ENCODE data around the gene PCSK6. TPM values are rescaled to one million over a fixed set of nuclear protein-coding genes. Genes with fewer than 3 reads are reported as not detected.

PCSK6 gene
- total and polyA plus RNA-seq, 7 donors = 2.9 to 10.3 (median 6.4) TPM

GRCh38 chr15:101434032-101434920, 55.2 kb downstream of the PCSK6 start:
- H3K4me3 ChIP-seq = no peak overlapping the region
- WGBS, 2 donors = 91 to 92% methylated on average over 21 of the region's 21 CpGs
- H3K9me3 ChIP-seq = no peaks in the 10 kb centered on the region
- intact Hi-C loops (cut with DNase I) = no loop called here
- TF ChIP-seq POLR2A (IDR thresholded peaks at IDR 0.05) = no peak
- no peak for TF ChIP-seq CTCF (IDR thresholded peaks at IDR 0.05)
- DNase-seq = no peak
- H3K36me3 ChIP-seq = no peaks in the 10 kb centered on the region
- H3K27ac ChIP-seq = no peak overlapping the region
- H3K27me3 ChIP-seq = peaks cover 0 to 4% (median 2%) of the 10 kb centered on the region in 3 donors
- peaks cover 0 to 5% (median 0%) of the 10 kb centered on the region in 4 donors for H3K4me1 ChIP-seq

GRCh38 chr15:101433396-101433795, 56.1 kb downstream of the PCSK6 start:
- no peaks in the 10 kb centered on the region for H3K4me1 ChIP-seq
- H3K27ac ChIP-seq = no peak overlapping the region
- H3K36me3 ChIP-seq = no peaks in the 10 kb centered on the region
- WGBS, 2 donors = 86% methylated on average over 7 of the region's 7 CpGs
- intact Hi-C loops (cut with DNase I) = no loop called here
- no peaks in the 10 kb centered on the region for H3K9me3 ChIP-seq
- no peak overlapping the region for H3K4me3 ChIP-seq
- TF ChIP-seq POLR2A (IDR thresholded peaks at IDR 0.05) = no peak
- TF ChIP-seq POLR2AphosphoS5 (IDR thresholded peaks at IDR 0.05) = no peak
- no peak for TF ChIP-seq CTCF (IDR thresholded peaks at IDR 0.05)
- no peak for TF ChIP-seq EP300 (IDR thresholded peaks at IDR 0.05)
- H3K27me3 ChIP-seq = peaks cover 0 to 4% (median 2%) of the 10 kb centered on the region in 3 donors
- DNase-seq = no peak

GRCh38 chr15:101432982-101433381, 56.5 kb downstream of the PCSK6 start:
- Histone ChIP-seq H3K27me3 (peaks cover 0 to 4% (median 0%) of the 10 kb centered on the region in 3 donors), H3K36me3 (no peaks in the 10 kb centered on the region)
- 25 to 62% methylated on average over 3 of the region's 3 CpGs for WGBS, 2 donors

GRCh38 chr15:101431748-101432147, 57.8 kb downstream of the PCSK6 start:
- no peaks in the 10 kb centered on the region for H3K9me3 ChIP-seq
- TF ChIP-seq CTCF (IDR thresholded peaks at IDR 0.05) (no peak), POLR2AphosphoS5 (IDR thresholded peaks at IDR 0.05) (no peak), EP300 (IDR thresholded peaks at IDR 0.05) (no peak), POLR2A (IDR thresholded peaks at IDR 0.05) (no peak)
- H3K4me1 ChIP-seq = no peaks in the 10 kb centered on the region
- no peak overlapping the region for H3K27ac ChIP-seq
- no peak for DNase-seq
- 90% methylated on average over 6 of the region's 6 CpGs for WGBS, 2 donors
- no peaks in the 10 kb centered on the region for H3K36me3 ChIP-seq
- no peak overlapping the region for H3K4me3 ChIP-seq
- intact Hi-C loops (cut with DNase I) = no loop called here
- H3K27me3 ChIP-seq = peaks cover 0 to 4% (median 0%) of the 10 kb centered on the region in 3 donors

More at GRCh38 chr15:101432982-101433381, 56.5 kb downstream of the PCSK6 start:
- intact Hi-C loops (cut with DNase I) = no loop called here
- TF ChIP-seq POLR2A (IDR thresholded peaks at IDR 0.05) (no peak), EP300 (IDR thresholded peaks at IDR 0.05) (no peak), POLR2AphosphoS5 (IDR thresholded peaks at IDR 0.05) (no peak), CTCF (IDR thresholded peaks at IDR 0.05) (no peak)
- H3K9me3 ChIP-seq = no peaks in the 10 kb centered on the region
- no peaks in the 10 kb centered on the region for H3K4me1 ChIP-seq
- no peak overlapping the region for H3K27ac ChIP-seq
- no peak for DNase-seq
- H3K4me3 ChIP-seq = no peak overlapping the region

Measured in sigmoid colon (tissue), 7 donors.